HG03521 (cell line): Measurements from ENCODE around the gene PRICKLE3.

Experiments used
- ATAC-seq: cut with Tn5 transposase; IDR thresholded peaks from one replicate; pipeline ENCODE4 v1.9.1; 2021; ENCODE audit warnings: mild to moderate bottlenecking, moderate library complexity; ENCODE audit not compliant: unreplicated experiment

The PRICKLE3 gene

DNA sequence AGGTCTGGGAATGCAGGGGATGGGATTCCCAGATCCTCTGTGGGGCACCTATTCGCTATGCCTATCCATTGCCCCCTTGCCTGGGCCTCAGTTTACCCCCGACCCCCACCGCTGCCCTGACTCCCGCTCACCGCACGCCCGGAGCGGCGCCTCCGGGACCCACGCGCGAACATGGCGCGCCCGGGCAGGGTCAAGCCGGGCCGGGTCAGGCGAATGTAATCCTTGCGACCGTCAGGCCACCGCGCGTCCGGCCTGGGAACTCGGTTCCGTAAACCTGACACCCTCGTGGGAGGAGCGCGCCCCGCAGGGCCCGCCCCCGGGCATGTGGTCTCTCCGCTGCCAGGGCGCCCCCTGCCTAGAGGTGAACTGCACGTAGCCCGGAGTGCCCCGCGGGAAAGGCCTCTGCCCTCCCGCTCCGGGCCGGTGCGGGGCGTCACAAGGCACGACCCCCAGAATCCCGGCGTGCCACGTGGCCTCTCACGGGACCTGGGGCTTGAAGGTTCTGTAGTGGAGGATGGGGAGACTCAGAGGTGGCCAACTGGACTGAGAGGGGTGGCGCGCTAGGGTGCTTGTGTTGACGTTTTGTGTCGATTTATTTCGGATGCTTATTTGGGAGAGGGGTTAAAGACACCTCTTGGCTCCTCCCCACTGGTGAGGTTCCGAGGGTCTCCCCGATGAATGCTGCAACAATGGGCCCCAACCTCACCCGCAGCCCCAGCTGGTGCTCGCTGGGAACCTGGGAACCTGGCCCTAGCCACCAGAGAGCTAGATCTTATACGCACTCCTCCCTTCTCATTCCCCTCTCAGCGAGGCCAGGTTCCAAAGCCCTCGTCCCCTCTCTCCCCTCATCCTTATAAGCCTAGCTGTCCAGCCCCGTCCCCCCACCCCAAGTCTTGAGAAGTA lies at the start of gene PRICKLE3:
PRICKLE3 (minus strand) TSS at position 249 of the 903 bp plus-strand sequence; CDS start at position 173, 76 bp downstream.
- ATAC-seq, result peak; percentile 20

GRCh38 chrX:49233887-49234555 lies 47.8 kb upstream of the PRICKLE3 start:
- ATAC-seq, result no peak

DNA sequence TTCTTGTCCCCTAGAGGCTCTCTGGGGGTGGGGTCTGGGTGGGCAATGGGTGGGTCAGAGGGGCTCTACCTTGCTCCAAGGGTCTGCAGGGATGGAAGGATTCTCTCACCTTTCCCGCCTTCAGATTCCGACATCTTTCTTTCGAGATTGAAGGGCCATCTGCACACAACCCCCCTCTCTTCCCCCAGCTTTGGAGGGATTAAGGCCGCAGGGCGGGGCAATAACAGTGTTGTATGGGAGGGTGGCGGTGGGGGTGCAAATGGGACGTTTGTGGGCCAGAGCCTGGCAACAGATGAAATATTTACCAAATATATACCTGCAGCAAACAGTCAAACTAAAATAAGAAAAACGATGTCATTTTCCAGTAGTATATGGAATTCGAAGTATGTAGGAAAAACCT lies 47.0 kb upstream of the PRICKLE3 start, which contains the start of gene CACNA1F:
CACNA1F (minus strand) TSS at position 165 of the 400 bp plus-strand sequence; CDS start at position 134, 31 bp downstream.
- ATAC-seq, result no peak

GRCh38 chrX:49232525-49232924 lies 46.4 kb upstream of the PRICKLE3 start:
- ATAC-seq, result no peak

GRCh38 chrX:49231333-49232000 lies 45.3 kb upstream of the PRICKLE3 start:
- ATAC-seq, result no peak

- peak; percentile 62 for ATAC-seq
Measured at GRCh38 chrX:49230500-49231232, 44.5 kb upstream of the PRICKLE3 start.

GRCh38 chrX:49228185-49228584 lies 42.0 kb upstream of the PRICKLE3 start:
- no peak for ATAC-seq

DNA sequence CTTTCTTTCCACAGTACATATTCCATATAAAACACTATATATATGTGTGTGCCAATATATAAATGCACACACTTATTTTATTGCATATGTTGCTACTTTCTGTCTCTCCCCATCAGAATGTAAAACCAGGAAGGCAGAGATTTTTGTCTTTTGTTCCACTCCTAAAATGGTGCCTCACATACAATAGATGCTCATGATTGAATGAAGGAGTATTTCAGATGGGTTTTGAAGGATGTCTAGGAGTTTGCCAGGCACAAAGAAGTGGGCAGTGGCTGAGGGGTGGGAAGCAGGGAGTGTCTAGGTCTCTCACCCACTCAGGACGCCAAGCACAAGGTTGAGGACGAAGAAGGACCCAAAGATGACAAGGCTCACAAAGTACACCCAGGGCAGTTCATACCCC lies 41.6 kb upstream of the PRICKLE3 start:
- ATAC-seq, result no peak

- no peak for ATAC-seq
Measured at GRCh38 chrX:49226946-49227345, 40.8 kb upstream of the PRICKLE3 start.

GRCh38 chrX:49225858-49226257 lies 39.7 kb upstream of the PRICKLE3 start:
- no peak for ATAC-seq

DNA sequence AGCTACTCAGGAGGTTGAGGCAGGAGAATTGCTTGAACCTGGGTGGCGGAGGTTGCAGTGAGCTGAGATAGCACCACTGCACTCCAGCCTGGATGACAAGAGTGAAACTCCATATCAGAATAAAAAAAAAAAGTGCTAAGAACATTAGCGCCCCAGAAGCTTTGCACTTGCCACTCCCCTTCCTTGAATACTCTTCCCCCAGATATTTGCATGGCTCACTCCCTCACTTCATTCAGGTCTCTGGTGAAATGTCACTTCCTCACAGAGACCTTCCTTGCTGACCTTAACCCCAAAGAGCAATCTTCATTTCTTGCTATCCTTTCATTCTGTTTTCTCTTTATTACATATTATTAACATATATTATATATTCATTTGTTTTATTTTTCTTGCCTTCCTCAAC lies 35.7 kb upstream of the PRICKLE3 start:
- ATAC-seq, result no peak

- no peak for ATAC-seq
Measured at GRCh38 chrX:49220100-49220499, 33.9 kb upstream of the PRICKLE3 start.

GRCh38 chrX:49214996-49215526 lies 28.9 kb upstream of the PRICKLE3 start:
- no peak for ATAC-seq

DNA sequence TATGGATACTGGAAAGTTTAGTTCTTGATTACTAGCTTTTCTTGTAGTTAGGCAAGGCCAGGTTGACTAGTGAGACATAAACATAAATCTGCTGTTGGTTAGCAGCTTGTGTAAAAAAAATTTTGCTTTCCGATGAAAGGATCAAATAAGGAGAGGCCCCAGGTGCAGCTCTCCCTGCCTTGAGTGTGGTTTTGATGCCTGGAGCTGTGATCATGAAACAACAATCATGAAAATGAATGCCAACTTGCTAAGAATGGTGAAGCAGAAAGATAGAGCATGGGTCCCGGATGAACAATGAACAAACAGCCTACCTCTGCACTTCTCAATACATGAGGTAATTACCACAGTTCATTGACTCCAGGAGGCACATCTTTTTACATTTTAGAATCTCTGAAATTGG lies 28.2 kb upstream of the PRICKLE3 start:
- no peak for ATAC-seq

DNA sequence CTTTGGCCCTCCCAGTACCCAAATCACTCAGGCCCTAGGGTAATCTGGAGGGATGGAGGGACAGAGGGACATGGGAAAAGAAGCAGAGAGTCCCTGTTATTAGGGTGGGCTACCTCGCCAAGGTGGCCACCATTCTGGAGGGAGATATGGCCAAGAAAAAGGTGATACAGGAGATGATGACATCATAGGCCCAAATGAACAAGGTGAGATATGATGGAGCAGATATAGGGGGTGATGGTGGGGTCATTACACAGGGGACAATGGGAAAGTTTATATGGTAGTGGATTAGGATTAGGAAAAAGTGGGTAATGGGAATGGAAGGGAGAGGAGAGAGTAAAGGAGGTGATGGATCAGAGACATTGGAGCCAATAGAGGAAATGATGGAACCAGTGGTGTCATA lies 26.7 kb upstream of the PRICKLE3 start:
- no peak for ATAC-seq

DNA sequence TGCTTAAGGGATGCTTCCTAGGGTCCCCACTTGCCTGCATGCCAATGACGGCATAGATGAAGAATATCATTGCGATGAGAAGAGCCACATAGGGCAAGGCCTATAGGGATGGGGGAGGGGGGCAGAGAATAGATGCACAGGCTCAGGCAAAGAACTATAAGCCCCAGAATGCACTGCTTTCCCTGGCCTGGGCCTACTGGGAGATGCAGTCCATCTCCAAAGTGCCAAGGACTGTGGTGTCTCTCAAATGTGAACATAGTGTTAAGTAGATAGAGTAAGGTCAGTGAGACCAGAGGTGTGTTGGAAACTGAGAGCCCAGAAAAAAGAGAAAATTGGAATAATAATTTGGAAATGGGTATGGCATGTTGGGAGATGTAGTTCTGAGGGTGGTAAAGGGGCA lies 26.0 kb upstream of the PRICKLE3 start:
- ATAC-seq, result no peak

- ATAC-seq, result no peak
Measured at GRCh38 chrX:49211074-49211473, 24.9 kb upstream of the PRICKLE3 start.

- ATAC-seq, result no peak
Measured at GRCh38 chrX:49210406-49210805, 24.2 kb upstream of the PRICKLE3 start.

DNA sequence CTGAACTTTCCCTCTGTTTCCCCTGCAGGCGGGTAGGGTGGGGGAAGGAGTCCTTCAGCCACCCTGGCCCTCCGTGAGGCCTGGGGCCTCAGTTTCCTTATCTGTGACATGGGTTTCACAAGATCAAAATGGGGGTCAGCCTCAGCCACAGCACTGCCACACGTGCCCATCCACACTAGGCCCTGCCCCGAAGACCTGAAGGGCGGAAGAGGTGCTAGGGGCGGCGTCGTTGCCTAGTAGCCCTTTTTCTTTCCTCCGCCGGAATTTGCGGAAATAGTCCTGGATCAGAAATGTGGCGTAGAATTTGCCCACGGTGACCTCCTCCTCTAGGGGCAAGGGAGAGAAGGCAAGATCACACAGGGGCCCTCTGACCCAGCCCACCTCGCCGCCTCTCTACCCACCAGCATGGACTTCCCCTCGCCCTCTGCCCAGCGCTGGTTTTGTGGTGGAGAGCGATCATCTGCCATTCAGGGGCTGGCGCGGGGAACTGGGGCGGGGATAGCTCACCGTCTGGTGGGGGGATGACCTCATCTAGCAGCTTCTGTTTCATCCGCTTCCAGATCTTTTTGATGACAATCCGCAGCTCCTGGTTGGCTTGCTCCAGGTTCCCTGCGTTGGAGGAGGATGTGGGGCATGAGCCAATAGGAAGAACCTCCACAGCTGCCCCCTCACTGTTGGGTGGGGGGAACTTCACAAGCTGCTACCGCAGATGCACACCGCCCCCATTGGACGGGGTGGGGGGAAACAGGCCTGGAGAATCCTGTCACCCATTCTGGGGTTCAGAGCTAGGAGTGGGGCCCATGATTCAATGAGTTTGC lies 23.5 kb upstream of the PRICKLE3 start:
- ATAC-seq, result no peak

DNA sequence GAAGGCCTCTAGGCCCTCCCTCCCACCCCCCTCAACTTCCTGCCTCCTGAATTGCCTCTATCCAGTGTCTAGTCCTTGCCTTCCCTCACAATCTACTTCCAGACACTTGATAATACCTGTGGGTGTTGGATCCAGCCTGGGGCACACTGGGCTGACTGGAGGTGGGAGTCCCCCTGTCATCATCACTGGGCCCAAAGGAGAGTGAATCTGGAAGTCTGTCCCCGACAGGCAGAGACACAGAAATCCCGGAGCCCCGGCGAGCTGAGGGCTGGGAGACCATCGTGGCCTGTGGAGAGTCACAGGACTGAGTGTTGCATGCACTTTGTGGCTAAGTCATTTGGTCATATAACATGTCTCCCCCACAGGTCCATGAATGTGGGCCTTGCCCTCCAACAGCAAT lies 22.2 kb upstream of the PRICKLE3 start:
- no peak for ATAC-seq
